ENCODE data around the gene AK9.
"Not testable (repeated sequence)": the region's sequence is repeated elsewhere in the genome, so short reads cannot be mapped to it uniquely, and the experiment has no call there.

AK9 gene

GRCh38 chr6:109612268-109612667 is 78.7 kb downstream of the AK9 start:
- Mint-ChIP-seq H3K36me3 (peaks cover 24% of the 10 kb centered on the region), H3K27ac (no peak overlapping the region), H3K4me1 (ENCODE audit: low read depth) (peaks cover 6% of the 10 kb centered on the region), H3K27me3 (no peaks in the 10 kb centered on the region), H3K4me3 (no peak overlapping the region), H3K9me3 (ENCODE audit: low read depth) (peaks cover 5% of the 10 kb centered on the region)

- peaks cover 5% of the 10 kb centered on the region for H3K9me3 Mint-ChIP-seq (ENCODE audit: low read depth)
- no peak overlapping the region for H3K27ac Mint-ChIP-seq
- peaks cover 24% of the 10 kb centered on the region for H3K36me3 Mint-ChIP-seq
- H3K27me3 Mint-ChIP-seq, result no peaks in the 10 kb centered on the region
- H3K4me3 Mint-ChIP-seq, result no peak overlapping the region
- H3K4me1 Mint-ChIP-seq (ENCODE audit: low read depth), result peaks cover 6% of the 10 kb centered on the region
Measured at GRCh38 chr6:109611502-109611901, 79.5 kb downstream of the AK9 start.

- no peak overlapping the region for H3K27ac Mint-ChIP-seq
- peaks cover 10% of the 10 kb centered on the region for H3K4me1 Mint-ChIP-seq (ENCODE audit: low read depth)
- H3K27me3 Mint-ChIP-seq, result no peaks in the 10 kb centered on the region
- no peak overlapping the region for H3K4me3 Mint-ChIP-seq
- peaks cover 5% of the 10 kb centered on the region for H3K9me3 Mint-ChIP-seq (ENCODE audit: low read depth)
- peaks cover 25% of the 10 kb centered on the region for H3K36me3 Mint-ChIP-seq
Measured at GRCh38 chr6:109610590-109610989, 80.4 kb downstream of the AK9 start.

- Mint-ChIP-seq H3K9me3 (ENCODE audit: low read depth) (peaks cover 5% of the 10 kb centered on the region), H3K4me3 (no peak overlapping the region), H3K27me3 (no peaks in the 10 kb centered on the region)
Measured at GRCh38 chr6:109609737-109610136, 81.3 kb downstream of the AK9 start.

GRCh38 chr6:109606359-109606758 is 84.6 kb downstream of the AK9 start:
- peaks cover 2% of the 10 kb centered on the region for H3K9me3 Mint-ChIP-seq (ENCODE audit: low read depth)
- H3K27ac Mint-ChIP-seq, result no peak overlapping the region
- H3K36me3 Mint-ChIP-seq, result peaks cover 23% of the 10 kb centered on the region
- H3K4me1 Mint-ChIP-seq (ENCODE audit: low read depth), result peaks cover 10% of the 10 kb centered on the region
- H3K4me3 Mint-ChIP-seq, result no peak overlapping the region
- no peaks in the 10 kb centered on the region for H3K27me3 Mint-ChIP-seq

More at GRCh38 chr6:109609737-109610136, 81.3 kb downstream of the AK9 start:
- Mint-ChIP-seq H3K4me1 (ENCODE audit: low read depth) (peaks cover 10% of the 10 kb centered on the region), H3K36me3 (peaks cover 30% of the 10 kb centered on the region), H3K27ac (no peak overlapping the region)

- Mint-ChIP-seq H3K4me3 (no peak overlapping the region), H3K4me1 (ENCODE audit: low read depth) (peaks cover 3% of the 10 kb centered on the region), H3K27me3 (no peaks in the 10 kb centered on the region), H3K36me3 (peaks cover 16% of the 10 kb centered on the region), H3K27ac (no peak overlapping the region), H3K9me3 (ENCODE audit: low read depth) (peaks cover 5% of the 10 kb centered on the region)
Measured at GRCh38 chr6:109595998-109596397, 95.0 kb downstream of the AK9 start.

GRCh38 chr6:109580519-109580918 is 110.5 kb downstream of the AK9 start:
- no peak overlapping the region for H3K4me3 Mint-ChIP-seq
- H3K27ac Mint-ChIP-seq, result no peak overlapping the region
- no peaks in the 10 kb centered on the region for H3K27me3 Mint-ChIP-seq
- no peaks in the 10 kb centered on the region for H3K4me1 Mint-ChIP-seq (ENCODE audit: low read depth)
- peaks cover 24% of the 10 kb centered on the region for H3K36me3 Mint-ChIP-seq
- no peaks in the 10 kb centered on the region for H3K9me3 Mint-ChIP-seq (ENCODE audit: low read depth)

- H3K27me3 Mint-ChIP-seq, result no peaks in the 10 kb centered on the region
- H3K27ac Mint-ChIP-seq, result no peak overlapping the region
- H3K4me1 Mint-ChIP-seq (ENCODE audit: low read depth), result no peaks in the 10 kb centered on the region
- no peaks in the 10 kb centered on the region for H3K9me3 Mint-ChIP-seq (ENCODE audit: low read depth)
- peaks cover 24% of the 10 kb centered on the region for H3K36me3 Mint-ChIP-seq
- no peak overlapping the region for H3K4me3 Mint-ChIP-seq
Measured at GRCh38 chr6:109579361-109579760, 111.6 kb downstream of the AK9 start.

GRCh38 chr6:109569901-109570300 is 121.1 kb downstream of the AK9 start:
- not testable (repeated sequence) for H3K9me3 Mint-ChIP-seq (ENCODE audit: low read depth); H3K4me1 Mint-ChIP-seq (ENCODE audit: low read depth); H3K27ac Mint-ChIP-seq; H3K27me3 Mint-ChIP-seq; H3K4me3 Mint-ChIP-seq
- H3K36me3 Mint-ChIP-seq, result peaks cover 19% of the 10 kb centered on the region

- no peaks in the 10 kb centered on the region for H3K27me3 Mint-ChIP-seq
- H3K36me3 Mint-ChIP-seq, result peaks cover 41% of the 10 kb centered on the region
- H3K27ac Mint-ChIP-seq, result no peak overlapping the region
- H3K4me1 Mint-ChIP-seq (ENCODE audit: low read depth), result no peaks in the 10 kb centered on the region
- H3K4me3 Mint-ChIP-seq, result no peak overlapping the region
- H3K9me3 Mint-ChIP-seq (ENCODE audit: low read depth), result peaks cover 9% of the 10 kb centered on the region
Measured at GRCh38 chr6:109561844-109562243, 129.2 kb downstream of the AK9 start.

GRCh38 chr6:109531446-109531845 is 159.6 kb downstream of the AK9 start:
- Mint-ChIP-seq H3K4me1 (ENCODE audit: low read depth) (no peaks in the 10 kb centered on the region), H3K4me3 (no peak overlapping the region), H3K36me3 (peaks cover 3% of the 10 kb centered on the region), H3K9me3 (ENCODE audit: low read depth) (no peaks in the 10 kb centered on the region), H3K27me3 (no peaks in the 10 kb centered on the region), H3K27ac (no peak overlapping the region)

GRCh38 chr6:109527989-109528388 is 163.0 kb downstream of the AK9 start:
- no peaks in the 10 kb centered on the region for H3K9me3 Mint-ChIP-seq (ENCODE audit: low read depth)
- H3K4me3 Mint-ChIP-seq, result no peak overlapping the region
- H3K27me3 Mint-ChIP-seq, result no peaks in the 10 kb centered on the region
- peaks cover 6% of the 10 kb centered on the region for H3K36me3 Mint-ChIP-seq
- no peak overlapping the region for H3K27ac Mint-ChIP-seq
- H3K4me1 Mint-ChIP-seq (ENCODE audit: low read depth), result no peaks in the 10 kb centered on the region

GRCh38 chr6:109526905-109527628 is 163.9 kb downstream of the AK9 start:
- H3K36me3 Mint-ChIP-seq, result peaks cover 6% of the 10 kb centered on the region
- H3K27me3 Mint-ChIP-seq, result no peaks in the 10 kb centered on the region
- no peak overlapping the region for H3K4me3 Mint-ChIP-seq
- H3K9me3 Mint-ChIP-seq (ENCODE audit: low read depth), result no peaks in the 10 kb centered on the region
- H3K4me1 Mint-ChIP-seq (ENCODE audit: low read depth), result no peaks in the 10 kb centered on the region
- no peak overlapping the region for H3K27ac Mint-ChIP-seq

GRCh38 chr6:109524129-109524528 is 166.9 kb downstream of the AK9 start:
- no peak overlapping the region for H3K27ac Mint-ChIP-seq
- H3K4me3 Mint-ChIP-seq, result no peak overlapping the region
- H3K27me3 Mint-ChIP-seq, result no peaks in the 10 kb centered on the region
- H3K36me3 Mint-ChIP-seq, result peaks cover 6% of the 10 kb centered on the region
- no peaks in the 10 kb centered on the region for H3K4me1 Mint-ChIP-seq (ENCODE audit: low read depth)
- H3K9me3 Mint-ChIP-seq (ENCODE audit: low read depth), result no peaks in the 10 kb centered on the region

- Mint-ChIP-seq H3K36me3 (peaks cover 6% of the 10 kb centered on the region), H3K4me3 (no peak overlapping the region), H3K9me3 (ENCODE audit: low read depth) (no peaks in the 10 kb centered on the region), H3K27ac (no peak overlapping the region), H3K4me1 (ENCODE audit: low read depth) (no peaks in the 10 kb centered on the region), H3K27me3 (no peaks in the 10 kb centered on the region)
Measured at GRCh38 chr6:109523478-109523877, 167.5 kb downstream of the AK9 start.

GRCh38 chr6:109521080-109521479 is 169.9 kb downstream of the AK9 start:
- no peaks in the 10 kb centered on the region for H3K27me3 Mint-ChIP-seq
- H3K36me3 Mint-ChIP-seq, result peaks cover 6% of the 10 kb centered on the region
- H3K4me1 Mint-ChIP-seq (ENCODE audit: low read depth), result peaks cover 14% of the 10 kb centered on the region
- no peaks in the 10 kb centered on the region for H3K9me3 Mint-ChIP-seq (ENCODE audit: low read depth)
- no peak overlapping the region for H3K27ac Mint-ChIP-seq
- H3K4me3 Mint-ChIP-seq, result no peak overlapping the region
